Heart right ventricle (tissue), 16 donors: ENCODE results near the gene CFDP1. TPM values are rescaled to one million over a fixed set of nuclear protein-coding genes. Genes with fewer than 3 reads are reported as not detected.

Source experiments
- ATAC-seq, 8 donors: fragments of 200-7000 bp; cut with Tn5 transposase; one replicate each; pipeline ENCODE4 v1.9.1; 2020; ENCODE audit warnings: mild to moderate bottlenecking in 8 of 8, moderate library complexity in 8 of 8, moderate number of reproducible peaks in 1 of 8
- DNase-seq, 2 donors: peaks; one replicate each; pipeline ENCODE4 v3.0.0-alpha.2; 2020
- H3K27ac ChIP-seq, 10 donors: fragments of 200-600 bp; sonication (generic) in 2 of 10; one replicate each; pipeline versions ENCODE4 v1.5.0 to v1.8.0; 2020 to 2022; ENCODE audit warnings: mild to moderate bottlenecking in 3 of 10
- H3K27me3 ChIP-seq, 7 donors: fragments of 200-600 bp; one replicate each; pipeline ENCODE4 v1.8.0; 2021 to 2022; ENCODE audit warnings: mild to moderate bottlenecking in 2 of 7
- H3K36me3 ChIP-seq, 9 donors: fragments of 200-600 bp; sonication (generic) in 1 of 9; one replicate each; pipeline versions ENCODE4 v1.5.0 to v1.8.0; 2020 to 2022; ENCODE audit warnings: mild to moderate bottlenecking in 2 of 9
- H3K4me1 ChIP-seq, 9 donors: fragments of 200-600 bp; sonication (generic) in 1 of 9; one replicate each; pipeline versions ENCODE4 v1.5.0 to v1.8.0; 2020 to 2022; ENCODE audit warnings: mild to moderate bottlenecking in 4 of 9
- H3K4me3 ChIP-seq, 10 donors: fragments of 200-600 bp; sonication (generic) in 2 of 10; one replicate each; pipeline versions ENCODE4 v1.5.0 to v1.8.0; 2020 to 2022; ENCODE audit warnings: mild to moderate bottlenecking in 7 of 10, moderate library complexity in 2 of 10
- H3K9me3 ChIP-seq, 11 donors: fragments of 200-600 bp in 10 of 11; sonication (generic) in 2 of 11; one replicate each; pipeline versions ENCODE4 v1.5.0 to v1.8.0; 2013 to 2022; ENCODE audit warnings: mild to moderate bottlenecking in 2 of 11, control low read depth in 1 of 11, moderate library complexity in 1 of 11
- WGBS, 2 donors: extraction: QIAGEN DNeasy Blood & Tissue Kit; methylation state at CpG; one replicate each; pipeline ENCODE4 v1.1.7; 2013; ENCODE audit warnings: inconsistent platforms in 1 of 2; 5-methylcytosine and 5-hydroxymethylcytosine counted together
- intact Hi-C, 10 donors: fragments of 100-400 bp; cut with DNase I; formaldehyde crosslinking; loops; one replicate each; pipeline versions ENCODE4 v1.11.1 to v1.14.2; 2022
- polyA plus RNA-seq, 2 donors: library from polyadenylated mRNA; stranded (reverse); fragments of 200-250 nt; gene quantifications; one replicate each; pipeline ENCODE4 v1.2.3, GENCODE V29; 2013
- total RNA-seq, 10 donors: library from RNA; stranded (reverse); fragmentation: NEBNext Ultra II Directional in 3 of 10; extraction: Animal tissue kit (Norgen Biotek cat#: 25700) in 3 of 10; gene quantifications; one replicate each; pipeline versions ENCODE4 v1.2.1 to v1.2.4, GENCODE V29; 2021 to 2023
- TF ChIP-seq, protein P1 (sequence below), 9 donors: fragments of 200-600 bp; sonication (generic) in 2 of 9; IDR thresholded peaks; one replicate each; pipeline versions ENCODE4 v1.5.0 to v1.8.0; 2021 to 2022; ENCODE audit warnings: antibody characterized with exemption in 9 of 9, mild to moderate bottlenecking in 5 of 9, moderate library complexity in 1 of 9
- donor health status: Arrhythmogenic right ventricular cardiomyopathy.
- donor health status: ischemic (EF 13 %, LVEDD 7.1; RV severe dilation, severe dysfunction).
- donor health status: healthy with polysubstance abuse.
- donor health status: DM: no; HTN: yes; CAD: no.
- donor health status: DM: no; HTN: no; CAD: no.
- donor health status: ischemic (EF 25% LVEDD 6.9; RV normal size, moderate dysfunction).
- donor health status: ischemic (EF 25% LVEDD 5.7; RV mildly dilated, moderate dysfunction).
- donor health status: healthy.
- donor health status: DM: yes; HTN: yes; CAD: no.
- donor health status: Ischemic cardiomyopathy.
- donor health status: ischemic (EF 35%, LVEDD 5.7; RV mildly dilated, moderate dysfunction).
- donor health status: nonischemic (EF 11% LVEDD 7.7; RV severe dilation, severe dysfunction).
- donor health status: DM: yes; HTN: yes; CAD: no.
- donor health status: PGD.
- donor health status: ischemic (EF 29% LVEDD 5.4; RV normal size, mild dysfunction).
- donor health status: nonischemic (EF 23%, LVEDD 6.1; RV moderate dilation, normal function).

CFDP1 gene
- total and polyA plus RNA-seq, 12 donors, result 19.0 to 63.6 (median 25.0) TPM

GRCh38 chr16:75252946-75253911, 180.1 kb downstream of the CFDP1 start:
- Histone ChIP-seq H3K27ac (peak overlapping the region; percentile 75 to 97 (median 94)), H3K4me1 (peaks cover 72 to 94% (median 89%) of the 10 kb centered on the region in 9 donors), H3K27me3 (peaks cover 0 to 85% (median 0%) of the 10 kb centered on the region in 7 donors), H3K36me3 (no peaks in the 10 kb centered on the region), H3K4me3 (no peak overlapping the region), H3K9me3 (no peaks in the 10 kb centered on the region)
- TF ChIP-seq, protein P1, sequence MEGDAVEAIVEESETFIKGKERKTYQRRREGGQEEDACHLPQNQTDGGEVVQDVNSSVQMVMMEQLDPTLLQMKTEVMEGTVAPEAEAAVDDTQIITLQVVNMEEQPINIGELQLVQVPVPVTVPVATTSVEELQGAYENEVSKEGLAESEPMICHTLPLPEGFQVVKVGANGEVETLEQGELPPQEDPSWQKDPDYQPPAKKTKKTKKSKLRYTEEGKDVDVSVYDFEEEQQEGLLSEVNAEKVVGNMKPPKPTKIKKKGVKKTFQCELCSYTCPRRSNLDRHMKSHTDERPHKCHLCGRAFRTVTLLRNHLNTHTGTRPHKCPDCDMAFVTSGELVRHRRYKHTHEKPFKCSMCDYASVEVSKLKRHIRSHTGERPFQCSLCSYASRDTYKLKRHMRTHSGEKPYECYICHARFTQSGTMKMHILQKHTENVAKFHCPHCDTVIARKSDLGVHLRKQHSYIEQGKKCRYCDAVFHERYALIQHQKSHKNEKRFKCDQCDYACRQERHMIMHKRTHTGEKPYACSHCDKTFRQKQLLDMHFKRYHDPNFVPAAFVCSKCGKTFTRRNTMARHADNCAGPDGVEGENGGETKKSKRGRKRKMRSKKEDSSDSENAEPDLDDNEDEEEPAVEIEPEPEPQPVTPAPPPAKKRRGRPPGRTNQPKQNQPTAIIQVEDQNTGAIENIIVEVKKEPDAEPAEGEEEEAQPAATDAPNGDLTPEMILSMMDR (IDR thresholded peaks at IDR 0.05), result no peak
- intact Hi-C loops, result loop anchor here in 1 of 10 donors (5.0 kb wide), 1 partner anchor 54 kb away; no protein-coding TSS in a partner anchor
- WGBS, 2 donors, result 43 to 44% methylated on average over 15 of the region's 15 CpGs
- ATAC-seq (no peak), DNase-seq (peak in 1 of 2 donors; percentile 21)

DNA sequence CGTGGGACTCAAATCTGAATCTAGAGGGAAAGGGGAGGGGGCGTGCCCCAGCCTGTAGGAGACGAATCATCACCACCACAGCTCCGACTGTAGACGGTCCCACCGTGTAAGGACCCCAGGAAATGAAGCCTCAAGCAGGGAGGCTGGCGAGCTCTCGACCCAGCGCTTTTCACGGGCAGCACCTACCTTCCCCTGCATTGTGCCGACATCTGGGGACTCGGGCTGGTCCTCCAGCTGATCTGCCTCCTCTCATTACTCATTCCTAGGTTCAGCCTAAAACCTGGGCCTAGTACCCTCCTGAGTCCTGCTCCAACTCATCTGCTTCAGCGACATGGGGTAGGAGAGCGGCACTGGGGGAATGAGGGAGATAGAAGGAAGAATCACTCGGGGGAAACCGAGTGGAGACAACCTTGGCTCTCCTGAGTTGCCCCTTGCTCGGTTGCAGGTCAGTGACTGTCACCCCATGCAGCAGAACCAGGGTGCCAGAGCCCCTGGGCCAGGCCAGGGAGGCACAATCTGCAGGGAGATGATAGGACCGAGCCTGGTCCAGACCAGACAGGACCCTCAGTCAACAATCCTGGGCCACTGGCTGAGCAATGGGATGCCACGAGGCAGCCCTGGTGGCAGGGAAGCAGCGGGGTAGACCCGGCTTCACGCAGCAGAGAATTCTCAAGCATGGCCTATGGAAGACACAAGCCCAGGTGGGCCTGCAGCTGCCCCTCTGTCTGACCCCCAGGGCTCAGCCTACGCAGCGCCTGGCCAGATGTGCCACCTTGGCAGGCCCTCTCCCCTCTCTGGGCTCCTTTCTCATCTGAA, 181.0 kb downstream of the CFDP1 start:
- intact Hi-C loops, result loop anchor here in 1 of 10 donors (5.0 kb wide), 1 partner anchor 55 kb away; no protein-coding TSS in a partner anchor

GRCh38 chr16:75251280-75252048, 181.8 kb downstream of the CFDP1 start, which contains the start of gene BCAR1:
TSS of gene BCAR1 (minus strand) at chr16:75251624. CDS start at chr16:75251482, 142 bp downstream.
- H3K9me3 ChIP-seq, result no peaks in the 10 kb centered on the region
- DNase-seq, result peak; percentile 90 to 91
- peak within 1 kb of the TSS; percentile 73 to 99 (median 85) for H3K4me3 ChIP-seq
- peak within 1 kb of the TSS; percentile 91 to 98 (median 96) for H3K27ac ChIP-seq
- H3K27me3 ChIP-seq, result peaks cover 0 to 74% (median 0%) of the 10 kb centered on the region in 7 donors
- peaks cover 73 to 94% (median 89%) of the 10 kb centered on the region in 9 donors for H3K4me1 ChIP-seq
- ATAC-seq, result peak; percentile 57 to 84 (median 74)
- H3K36me3 ChIP-seq, result no peaks in the 10 kb centered on the region
- TF ChIP-seq, protein P1 (IDR thresholded peaks at IDR 0.05), result peak in 6 of 9 donors; percentile 10 to 48 (median 28)
- 1% methylated on average over 63 to 84 of the region's 84 CpGs for WGBS, 2 donors
- intact Hi-C loops, result loop anchor here in 1 of 10 donors (5.0 kb wide), 1 partner anchor 56 kb away; no protein-coding TSS in a partner anchor

More for the DNA sequence above, 181.0 kb downstream of the CFDP1 start:
- peaks cover 0 to 77% (median 0%) of the 10 kb centered on the region in 7 donors for H3K27me3 ChIP-seq
- TF ChIP-seq, protein P1 (IDR thresholded peaks at IDR 0.05), result no peak
- no peaks in the 10 kb centered on the region for H3K36me3 ChIP-seq
- peaks cover 72 to 94% (median 89%) of the 10 kb centered on the region in 9 donors for H3K4me1 ChIP-seq
- H3K27ac ChIP-seq, result peak overlapping the region; percentile 75 to 97 (median 94)
- DNase-seq (no peak), ATAC-seq (no peak)
- 58 to 61% methylated on average over 24 of the region's 24 CpGs for WGBS, 2 donors
- H3K9me3 ChIP-seq, result no peaks in the 10 kb centered on the region
- H3K4me3 ChIP-seq, result peak overlapping the region in 8 of 10 donors; percentile 75 to 99 (median 86)
